ENCODE data around the gene COL15A1. TPM values are rescaled to one million over a fixed set of nuclear protein-coding genes. Genes with fewer than 3 reads are reported as not detected.
"Not testable (repeated sequence)": the region's sequence is repeated elsewhere in the genome, so short reads cannot be mapped to it uniquely, and the experiment has no call there.

COL15A1 gene
- total RNA-seq, 1 experiment from 2014 or later, result not detected

- no peak for DNase-seq (ENCODE audit: low spot score)
These were observed 135.0 kb downstream of the COL15A1 start for GRCh38 chr9:99078717-99079116.

DNA sequence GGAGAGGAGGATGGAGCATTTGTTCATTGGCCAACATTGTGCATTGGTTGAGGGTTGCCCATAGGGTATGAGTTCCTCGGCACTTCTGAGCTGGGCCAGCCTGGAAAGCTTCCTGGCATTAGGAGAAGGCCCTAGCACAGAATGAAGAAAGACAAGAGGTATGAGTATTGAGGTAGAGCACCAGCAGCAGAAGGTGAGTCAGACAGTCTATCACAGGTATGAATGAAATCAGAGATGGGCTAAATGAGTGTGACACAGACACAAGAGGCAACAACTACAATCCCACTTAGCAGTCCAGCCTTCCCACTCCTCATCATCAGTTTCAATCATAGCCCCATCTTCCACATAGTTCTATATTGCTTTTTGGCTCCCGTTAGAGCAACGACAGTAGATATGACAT lies 135.8 kb downstream of the COL15A1 start:
- DNase-seq (ENCODE audit: low spot score), result no peak

DNA sequence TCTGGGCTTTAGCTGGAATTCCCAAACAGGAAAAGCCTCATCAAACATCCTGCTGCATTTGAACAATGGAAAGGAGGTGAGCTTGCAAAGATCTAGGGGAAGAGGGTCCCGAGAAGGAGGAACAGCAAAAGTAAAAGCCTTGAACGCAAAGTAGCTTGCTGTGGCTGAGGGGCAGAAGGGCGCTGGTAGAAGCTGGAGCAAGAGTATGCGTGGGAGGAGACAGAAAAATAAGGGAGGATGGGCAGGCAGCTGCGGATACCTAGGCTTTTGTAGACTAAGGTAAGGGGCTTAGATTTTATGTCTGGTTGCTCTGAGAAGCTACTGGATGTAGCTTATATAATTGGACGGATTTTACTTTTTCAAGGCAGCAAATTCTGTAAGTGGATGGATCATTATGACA lies 139.3 kb downstream of the COL15A1 start:
- no peak for DNase-seq (ENCODE audit: low spot score)

DNA sequence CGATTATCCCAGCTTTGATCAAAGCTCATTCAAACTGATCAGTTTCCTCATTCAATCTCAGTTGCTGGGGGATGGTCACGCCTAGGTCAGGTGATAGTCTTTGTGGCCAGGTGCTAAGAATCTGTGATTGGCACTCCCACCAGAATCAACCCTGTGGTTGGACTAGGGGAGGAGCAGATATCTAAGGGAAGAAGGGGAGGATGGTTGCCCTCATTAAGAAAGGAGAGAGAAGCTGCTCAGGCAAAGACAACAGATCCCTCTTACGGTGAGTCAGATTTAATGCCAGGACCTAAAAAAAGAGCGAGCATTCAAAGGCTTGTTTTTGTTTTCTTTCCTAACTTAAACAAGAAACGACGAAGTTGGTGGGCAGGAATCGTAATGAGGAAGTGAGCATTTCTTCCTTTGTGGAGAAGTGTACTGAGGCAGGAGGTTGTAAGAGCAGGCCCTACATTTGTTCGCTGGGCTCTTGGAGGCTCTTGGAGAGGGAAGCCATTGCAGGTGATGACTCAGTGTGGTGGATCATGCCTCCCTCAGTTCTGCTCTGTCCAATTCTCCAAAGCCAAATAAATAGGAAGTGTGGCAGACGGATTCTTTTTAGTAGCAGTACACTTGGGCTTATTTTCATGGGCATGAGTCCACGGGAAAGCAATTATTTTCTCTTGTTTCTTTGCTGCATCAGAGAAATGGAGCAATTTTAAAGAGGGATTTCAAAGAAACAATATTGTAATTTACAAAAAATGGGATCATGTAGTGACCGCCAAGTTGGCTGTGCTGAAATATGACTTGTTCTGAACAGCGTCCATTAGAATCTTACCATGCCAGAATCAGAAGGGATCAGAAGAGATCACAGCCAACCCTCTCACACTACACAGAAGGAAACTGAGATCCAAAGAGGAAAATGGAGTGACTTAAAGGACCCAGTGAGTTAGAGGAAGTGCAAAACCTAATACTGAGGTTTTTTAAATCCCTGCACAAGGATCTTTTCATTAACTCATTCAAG lies 142.5 kb downstream of the COL15A1 start:
- DNase-seq (ENCODE audit: low spot score), result no peak

DNA sequence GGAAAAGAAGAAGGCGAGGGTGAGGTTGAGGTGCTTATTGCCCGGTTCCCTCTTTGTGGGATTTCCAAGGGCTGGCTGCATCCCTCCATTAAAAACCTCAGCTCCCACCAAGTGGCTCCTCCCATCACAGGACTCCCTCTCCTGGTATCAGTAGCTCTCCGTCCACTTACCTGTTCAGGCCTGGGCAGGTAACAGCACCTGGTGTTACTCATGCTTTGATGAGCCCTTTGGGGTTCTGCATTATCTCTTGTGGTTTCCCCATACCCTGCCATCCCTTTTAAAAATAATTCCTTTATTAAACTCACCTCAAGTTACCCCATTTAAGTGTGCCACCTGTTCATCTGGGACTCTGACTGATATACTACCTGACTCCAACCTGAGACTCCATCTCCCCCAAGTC lies 143.8 kb downstream of the COL15A1 start:
- DNase-seq (ENCODE audit: low spot score), result no peak

DNA sequence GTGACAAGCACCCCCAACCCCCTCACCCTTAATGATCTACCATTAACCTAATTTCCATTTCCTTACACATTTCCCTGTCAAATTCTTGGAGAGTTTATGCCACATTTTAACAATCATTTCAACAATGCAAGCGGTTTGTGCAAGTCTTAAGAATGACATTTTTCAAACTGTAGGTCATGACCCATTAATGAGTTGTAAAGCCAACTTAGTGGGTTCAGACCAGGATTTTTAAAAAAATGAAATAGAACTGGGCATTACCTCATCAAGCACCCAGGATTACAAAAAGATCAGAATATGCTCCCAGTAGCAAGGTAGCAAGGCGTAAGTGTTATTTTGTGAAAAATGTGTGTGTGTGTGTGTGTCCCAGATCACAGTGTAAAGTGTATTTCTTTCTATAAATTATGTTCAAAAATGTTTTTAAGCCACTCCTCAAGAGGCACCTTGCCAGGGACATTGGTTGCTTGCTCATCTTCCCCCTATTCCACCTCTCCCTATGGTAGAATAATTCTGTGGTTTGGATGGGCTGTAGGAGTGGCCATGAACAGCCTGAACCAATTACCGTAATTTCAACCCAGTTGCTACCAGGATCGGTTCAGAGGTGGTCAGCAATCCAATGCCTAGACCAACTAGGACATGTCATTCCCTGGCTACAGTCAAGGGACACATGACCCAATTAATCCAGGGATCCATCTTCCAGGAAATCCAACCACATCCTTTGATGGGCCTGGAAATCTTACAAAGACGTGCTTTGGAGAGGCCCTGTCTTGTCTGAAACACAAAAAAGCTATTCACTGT lies 146.8 kb downstream of the COL15A1 start:
- DNase-seq (ENCODE audit: low spot score), result no peak

DNA sequence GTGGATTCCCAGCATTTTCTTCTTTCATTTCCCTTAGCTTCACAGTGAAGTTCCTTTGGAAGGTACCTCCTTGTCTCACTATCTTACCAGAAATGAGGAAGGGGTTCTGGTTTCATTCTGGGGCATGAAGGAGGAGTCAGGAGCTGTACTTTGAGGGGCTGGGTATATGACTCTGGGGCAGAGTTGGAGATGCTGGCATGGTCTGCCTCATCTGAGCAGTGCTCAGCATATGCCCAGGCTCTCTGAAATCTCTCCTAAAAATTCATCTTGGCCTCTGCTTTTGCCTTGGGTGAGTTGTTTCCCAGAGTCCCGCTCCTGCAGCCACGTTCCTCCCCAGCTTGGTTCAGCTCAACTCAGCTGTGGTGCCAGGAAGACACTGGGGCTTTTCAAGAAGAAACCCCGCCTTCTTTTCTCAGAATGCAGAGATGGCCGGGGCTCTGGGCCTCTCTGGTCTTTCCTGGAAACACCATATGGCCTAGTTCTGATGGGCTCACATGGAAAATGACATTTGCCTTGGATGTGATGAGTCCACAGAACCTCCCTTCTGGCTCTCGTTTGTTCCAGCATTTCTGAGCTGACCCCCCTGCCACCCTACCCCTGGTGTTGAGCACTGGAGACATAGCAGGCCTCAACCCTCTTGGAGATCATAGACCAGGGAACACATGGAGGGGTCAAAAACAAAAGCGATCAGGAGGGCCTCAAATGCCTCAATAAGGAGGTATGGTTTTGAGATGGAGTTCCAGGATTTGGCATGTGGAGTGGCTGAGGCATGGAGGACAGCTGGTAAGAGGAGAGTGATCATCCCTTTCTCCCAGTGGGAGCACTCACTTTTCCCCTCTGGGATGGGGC lies 149.2 kb downstream of the COL15A1 start:
- no peak for DNase-seq (ENCODE audit: low spot score)

DNA sequence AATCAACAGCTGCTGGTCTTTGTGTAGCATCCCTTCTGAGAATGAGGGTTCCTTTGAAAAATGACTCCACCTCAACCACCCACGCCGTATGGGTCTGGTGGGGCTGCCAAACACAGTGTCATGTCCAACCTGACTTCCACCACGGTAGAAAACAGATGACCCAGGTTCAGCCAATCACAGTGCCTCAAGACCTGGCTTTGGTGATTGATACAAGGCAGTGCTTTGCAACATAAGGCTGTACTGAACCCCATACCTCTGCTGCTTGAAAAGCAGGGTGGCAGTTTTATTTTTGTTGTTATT lies 149.7 kb downstream of the COL15A1 start:
- no peak for DNase-seq (ENCODE audit: low spot score)

- DNase-seq (ENCODE audit: low spot score), result no peak
These were observed 151.9 kb downstream of the COL15A1 start for GRCh38 chr9:99095565-99095964.

- no peak for DNase-seq (ENCODE audit: low spot score)
These were observed 152.7 kb downstream of the COL15A1 start for GRCh38 chr9:99096409-99096808.

DNA sequence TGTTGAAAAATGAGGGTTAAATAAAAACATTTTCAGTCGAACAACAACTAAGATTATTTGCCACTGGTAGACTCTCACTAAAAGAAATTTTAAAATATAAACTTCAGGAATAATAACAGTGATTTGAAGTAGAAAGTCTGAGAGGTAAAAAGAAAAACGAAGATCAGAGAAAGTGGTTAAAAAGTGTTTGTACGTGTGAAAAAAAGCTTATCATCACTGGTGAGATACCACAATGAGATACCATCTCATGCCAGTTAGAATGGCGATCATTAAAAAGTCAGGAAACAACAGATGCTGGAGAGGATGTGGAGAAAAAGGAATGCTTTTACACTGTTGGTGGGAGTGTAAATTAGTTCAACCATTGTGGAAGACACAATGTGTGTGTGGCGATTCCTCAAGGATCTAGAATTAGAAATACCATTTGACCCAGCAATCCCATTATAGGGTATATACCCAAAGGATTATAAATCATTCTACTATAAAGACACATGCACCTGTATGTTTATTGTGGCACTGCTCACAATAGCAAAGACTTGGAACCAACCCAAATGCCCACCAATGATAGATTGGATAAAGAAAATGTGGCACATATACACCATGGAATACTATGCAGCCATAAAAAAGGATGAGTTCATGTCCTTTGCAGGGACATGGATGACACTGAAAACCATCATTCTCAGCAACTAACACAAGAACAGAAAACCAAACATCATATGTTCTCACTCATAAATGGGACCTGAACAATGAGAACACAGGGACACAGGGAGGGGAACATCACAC lies 156.3 kb downstream of the COL15A1 start:
- not testable (repeated sequence) for DNase-seq (ENCODE audit: low spot score)

- no peak for DNase-seq (ENCODE audit: low spot score)
These were observed 157.6 kb downstream of the COL15A1 start for GRCh38 chr9:99101271-99101670.

- DNase-seq (ENCODE audit: low spot score), result no peak
These were observed 158.1 kb downstream of the COL15A1 start for GRCh38 chr9:99101812-99102211.

GRCh38 chr9:99103054-99103895 lies 159.6 kb downstream of the COL15A1 start:
- no peak for DNase-seq (ENCODE audit: low spot score)

- DNase-seq (ENCODE audit: low spot score), result no peak
These were observed 160.3 kb downstream of the COL15A1 start for GRCh38 chr9:99103901-99104458.

GRCh38 chr9:99104459-99105151 lies 160.9 kb downstream of the COL15A1 start, which contains the start of gene TGFBR1:
TGFBR1 (plus strand) TSS chr9:99105113; CDS start chr9:99105206, 93 bp downstream.
- DNase-seq (ENCODE audit: low spot score), result peak; percentile 81

GRCh38 chr9:99105152-99106043 lies 161.7 kb downstream of the COL15A1 start:
- peak; percentile 37 for DNase-seq (ENCODE audit: low spot score)

DNA sequence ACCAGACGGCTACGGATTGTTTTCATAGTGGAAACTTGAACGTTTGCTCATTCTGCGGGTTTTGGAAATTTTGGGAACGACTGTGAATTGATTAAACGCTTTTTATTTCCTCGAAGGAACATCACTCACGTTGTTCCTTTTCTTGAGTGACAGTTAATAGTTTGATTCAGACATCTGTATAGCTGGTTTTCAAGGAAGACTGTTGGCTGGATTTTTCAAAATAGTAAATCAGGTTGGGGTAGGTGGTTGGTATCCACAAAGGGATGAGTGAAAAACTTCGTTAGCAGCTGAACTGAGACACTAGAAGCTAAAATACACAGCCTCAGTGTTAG lies 162.3 kb downstream of the COL15A1 start:
- DNase-seq (ENCODE audit: low spot score), result no peak
